Coronary artery (tissue), 2 donors: Measurements from ENCODE around the gene SEC22C.

Source experiments
- DNase-seq: peaks from one replicate; pipeline ENCODE4 v3.0.0-alpha.2; 2017; ENCODE audit warnings: low spot score
- H3K27ac ChIP-seq, 2 donors: fragments of 200-600 bp; sonication (generic); one replicate each; pipeline ENCODE4 v1.5.1; 2016 to 2019
- H3K4me3 ChIP-seq: fragments of 200-600 bp; sonication (generic); 2 replicates; pipeline ENCODE4 v1.5.1; 2016; ENCODE audit warnings: mild to moderate bottlenecking, moderate library complexity
- TF ChIP-seq, protein P1 (sequence below): fragments of 200-600 bp; sonication (generic); IDR thresholded peaks from one replicate; pipeline ENCODE4 v1.5.1; 2019; ENCODE audit warnings: antibody characterized with exemption

The SEC22C gene

GRCh38 chr3:42535981-42536784 is 45.6 kb downstream of the SEC22C start:
- H3K27ac ChIP-seq, result no peak overlapping the region
- DNase-seq, result no peak
- TF ChIP-seq, protein P1, sequence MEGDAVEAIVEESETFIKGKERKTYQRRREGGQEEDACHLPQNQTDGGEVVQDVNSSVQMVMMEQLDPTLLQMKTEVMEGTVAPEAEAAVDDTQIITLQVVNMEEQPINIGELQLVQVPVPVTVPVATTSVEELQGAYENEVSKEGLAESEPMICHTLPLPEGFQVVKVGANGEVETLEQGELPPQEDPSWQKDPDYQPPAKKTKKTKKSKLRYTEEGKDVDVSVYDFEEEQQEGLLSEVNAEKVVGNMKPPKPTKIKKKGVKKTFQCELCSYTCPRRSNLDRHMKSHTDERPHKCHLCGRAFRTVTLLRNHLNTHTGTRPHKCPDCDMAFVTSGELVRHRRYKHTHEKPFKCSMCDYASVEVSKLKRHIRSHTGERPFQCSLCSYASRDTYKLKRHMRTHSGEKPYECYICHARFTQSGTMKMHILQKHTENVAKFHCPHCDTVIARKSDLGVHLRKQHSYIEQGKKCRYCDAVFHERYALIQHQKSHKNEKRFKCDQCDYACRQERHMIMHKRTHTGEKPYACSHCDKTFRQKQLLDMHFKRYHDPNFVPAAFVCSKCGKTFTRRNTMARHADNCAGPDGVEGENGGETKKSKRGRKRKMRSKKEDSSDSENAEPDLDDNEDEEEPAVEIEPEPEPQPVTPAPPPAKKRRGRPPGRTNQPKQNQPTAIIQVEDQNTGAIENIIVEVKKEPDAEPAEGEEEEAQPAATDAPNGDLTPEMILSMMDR, result peak; percentile 19
- H3K4me3 ChIP-seq, result no peak overlapping the region

DNA sequence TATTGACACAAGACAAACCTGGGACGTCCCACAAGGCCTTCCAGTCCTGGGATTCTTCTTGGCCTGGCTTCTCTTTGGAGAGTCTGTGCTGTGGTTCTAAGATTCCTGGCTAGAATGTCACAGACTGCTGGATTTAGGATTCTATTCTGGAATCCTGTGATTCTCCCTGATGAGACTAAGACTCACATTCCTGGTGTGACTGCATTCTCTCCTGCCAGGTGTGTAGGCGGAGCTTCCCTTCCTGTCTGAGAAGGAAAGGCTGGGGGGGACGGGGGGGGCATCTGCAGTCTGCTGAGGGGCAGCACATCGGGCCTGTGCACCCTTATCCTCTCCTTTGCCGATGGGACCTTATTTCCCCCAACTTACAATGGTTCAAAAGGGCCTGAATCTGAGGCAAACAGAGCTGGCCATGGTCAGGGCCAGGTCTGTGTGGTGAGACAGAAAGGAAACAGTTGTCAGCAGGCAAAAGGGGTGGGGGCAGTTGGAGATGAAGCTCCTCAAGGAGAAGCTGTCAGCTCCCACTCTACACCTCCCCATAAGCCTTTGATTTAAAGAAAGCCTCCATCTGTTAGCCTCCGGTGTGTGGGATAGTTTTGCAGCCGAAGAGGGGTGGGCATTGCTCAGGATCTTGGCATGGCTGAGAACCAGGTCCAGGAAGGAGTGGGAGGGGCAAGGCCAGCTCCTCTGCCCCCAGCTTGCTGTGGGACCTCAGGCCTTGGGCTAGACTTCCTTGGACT is 48.4 kb downstream of the SEC22C start:
- no peak overlapping the region for H3K4me3 ChIP-seq
- no peak for DNase-seq
- H3K27ac ChIP-seq, result no peak overlapping the region
- TF ChIP-seq, protein P1, result no peak

DNA sequence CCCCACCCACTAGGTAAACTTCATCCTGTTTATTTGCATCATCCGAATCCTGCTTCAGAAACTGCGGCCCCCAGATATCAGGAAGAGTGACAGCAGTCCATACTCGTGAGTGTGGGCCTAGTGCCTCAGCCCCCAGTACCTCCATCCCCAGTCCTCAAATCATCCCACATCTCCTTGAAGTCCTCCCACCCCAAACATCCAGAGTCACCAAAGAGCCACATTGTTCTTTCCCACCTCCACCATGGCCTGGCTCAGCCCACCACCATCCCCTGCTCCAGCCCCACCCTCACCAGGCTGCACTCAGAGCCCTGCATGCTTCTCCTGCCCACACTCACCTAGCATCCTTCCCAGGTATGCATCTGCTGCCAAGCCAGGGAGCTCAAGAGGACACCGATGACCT is 49.5 kb downstream of the SEC22C start:
- DNase-seq, result no peak
- Histone ChIP-seq H3K4me3 (no peak overlapping the region), H3K27ac (no peak overlapping the region)
- TF ChIP-seq, protein P1, result no peak

DNA sequence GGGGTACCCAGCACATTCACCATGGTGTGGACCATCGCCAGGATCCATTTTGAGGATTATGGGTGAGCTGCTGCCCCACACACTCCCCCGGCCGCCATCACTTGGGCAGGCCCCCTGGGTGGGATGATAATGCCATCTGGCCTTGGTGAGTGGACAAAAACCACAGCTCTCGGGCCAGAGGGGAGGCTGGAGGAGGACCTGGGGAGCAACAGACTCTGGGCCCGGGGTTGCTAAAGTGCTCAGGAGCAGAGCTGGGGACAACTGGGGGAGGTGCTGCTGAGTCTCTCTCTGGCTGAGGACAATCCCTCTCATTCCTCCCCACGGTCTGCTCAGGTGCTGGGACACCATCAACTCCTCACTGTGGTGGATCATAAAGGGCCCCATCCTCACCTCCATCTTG is 50.3 kb downstream of the SEC22C start:
- TF ChIP-seq, protein P1, result no peak
- Histone ChIP-seq H3K4me3 (no peak overlapping the region), H3K27ac (no peak overlapping the region)
- DNase-seq, result no peak

DNA sequence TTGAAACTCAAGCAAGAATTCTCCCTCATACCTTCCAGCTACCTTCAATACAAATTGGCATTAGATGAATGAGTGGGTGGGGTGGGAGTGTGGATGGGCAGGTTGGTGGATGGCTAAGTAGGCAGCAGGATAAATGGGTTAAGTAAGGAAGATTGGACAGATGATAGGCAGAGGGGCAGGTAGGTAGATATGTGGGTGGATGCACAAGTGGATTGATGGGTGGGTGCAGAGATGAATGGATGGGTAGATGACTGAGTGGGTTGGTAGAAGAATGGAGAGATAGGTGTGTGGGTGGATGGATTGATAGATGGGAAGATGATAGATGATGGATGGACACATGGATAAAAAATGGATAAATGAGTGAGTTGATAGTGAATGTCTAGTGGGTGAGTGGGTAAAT is 51.7 kb downstream of the SEC22C start:
- TF ChIP-seq, protein P1, result no peak
- DNase-seq, result no peak
- no peak overlapping the region for H3K4me3 ChIP-seq
- H3K27ac ChIP-seq, result no peak overlapping the region

DNA sequence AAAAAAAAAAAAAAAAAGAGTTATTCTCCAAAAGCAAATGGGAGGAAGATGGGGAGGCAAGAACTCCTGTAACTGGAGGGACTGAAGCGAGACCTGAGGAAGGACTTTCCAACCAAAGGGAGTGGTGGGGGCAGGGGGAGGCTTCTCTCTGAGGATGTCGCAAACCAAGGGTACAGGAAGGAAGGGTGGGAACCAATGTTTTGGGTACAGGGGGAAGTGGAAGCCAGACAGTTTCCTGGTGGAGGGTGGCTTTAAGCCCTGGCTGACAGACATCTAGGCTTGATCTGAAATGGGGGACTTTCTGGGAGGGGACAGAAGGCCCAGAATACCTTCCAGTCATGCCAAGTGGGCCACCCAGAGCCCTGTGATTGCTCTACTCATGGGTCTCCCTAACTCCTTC is 52.3 kb downstream of the SEC22C start:
- no peak overlapping the region for H3K27ac ChIP-seq
- DNase-seq, result no peak
- H3K4me3 ChIP-seq, result no peak overlapping the region
- TF ChIP-seq, protein P1, result no peak
